Spleen (tissue), 11 donors: ENCODE data around the gene PXYLP1. TPM values are rescaled to one million over a fixed set of nuclear protein-coding genes. Genes with fewer than 3 reads are reported as not detected.

ENCODE experiments used
- DNase-seq: peaks from one replicate; pipeline ENCODE4 v3.0.0-alpha.2; 2020
- H3K27ac ChIP-seq, 8 donors: fragments of 200-600 bp; sonication (generic) in 7 of 8; 1 replicate in 4 of 8; 2 replicates in 4 of 8; pipeline versions ENCODE4 v1.5.0 to v1.8.0; 2016 to 2021; ENCODE audit warnings: inconsistent platforms in 4 of 8, mild to moderate bottlenecking in 4 of 8, moderate library complexity in 1 of 8
- H3K27me3 ChIP-seq, 7 donors: fragments of 200-600 bp; sonication (generic) in 6 of 7; replicated peaks in 1 of 7; 1 replicate in 4 of 7; 2 replicates in 3 of 7; pipeline versions ENCODE4 v1.5.0 to v1.8.0; 2016 to 2021; ENCODE audit warnings: inconsistent platforms in 3 of 7, mild to moderate bottlenecking in 1 of 7
- H3K36me3 ChIP-seq, 6 donors: fragments of 200-600 bp; sonication (generic) in 5 of 6; 1 replicate in 4 of 6; 2 replicates in 2 of 6; pipeline versions ENCODE4 v1.5.0 to v1.8.0; 2016 to 2021; ENCODE audit warnings: inconsistent platforms in 2 of 6
- H3K4me1 ChIP-seq, 6 donors: fragments of 200-600 bp; sonication (generic) in 5 of 6; 1 replicate in 3 of 6; 2 replicates in 3 of 6; pipeline versions ENCODE4 v1.5.0 to v1.8.0; 2016 to 2021; ENCODE audit warnings: inconsistent platforms in 3 of 6
- H3K4me3 ChIP-seq, 8 donors: fragments of 200-600 bp; sonication (generic) in 7 of 8; 1 replicate in 4 of 8; 2 replicates in 4 of 8; pipeline versions ENCODE4 v1.5.0 to v1.8.0; 2016 to 2021; ENCODE audit warnings: inconsistent platforms in 4 of 8, mild to moderate bottlenecking in 4 of 8, moderate library complexity in 2 of 8
- H3K9me3 ChIP-seq, 8 donors: fragments of 200-600 bp; sonication (generic) in 7 of 8; 1 replicate in 4 of 8; 2 replicates in 4 of 8; pipeline versions ENCODE4 v1.5.0 to v1.8.0; 2016 to 2021; ENCODE audit warnings: inconsistent platforms in 4 of 8
- CTCF ChIP-seq, 11 experiments: fragments of 200-600 bp in 7 of 11; fragments of 450-650 bp in 4 of 11; sonication (generic) in 4 of 11; IDR thresholded peaks in 8 of 11; conservative IDR thresholded peaks in 3 of 11; 1 replicate in 7 of 11; 2 replicates in 4 of 11; pipeline versions ENCODE4 v1.4.0 to v1.8.0; 2016 to 2021; ENCODE audit warnings: antibody characterized with exemption in 11 of 11, inconsistent platforms in 4 of 11, mild to moderate bottlenecking in 1 of 11
- POLR2A ChIP-seq, 3 donors: fragments of 450-650 bp; IDR thresholded peaks; one replicate each; pipeline ENCODE4 v1.5.1; 2017; ENCODE audit warnings: antibody characterized with exemption in 3 of 3, mild to moderate bottlenecking in 1 of 3
- POLR2AphosphoS5 ChIP-seq, 3 donors: sonication (generic); formaldehyde crosslinking; IDR thresholded peaks; one replicate each; pipeline ENCODE4 v1.5.1; 2017; ENCODE audit warnings: antibody characterized with exemption in 3 of 3
- WGBS, 5 donors: extraction: QIAGEN DNeasy Blood & Tissue Kit in 3 of 5; methylation state at CpG; one replicate each; pipeline versions ENCODE4 v1.1.5 to v1.1.7; 2013 to 2018; 5-methylcytosine and 5-hydroxymethylcytosine counted together
- intact Hi-C: fragments of 100-400 bp; cut with DNase I; formaldehyde crosslinking; loops from one replicate; pipeline ENCODE4 v1.15.0; 2023; ENCODE audit warnings: low total_unique reads
- polyA plus RNA-seq, 3 donors: library from polyadenylated mRNA; stranded (reverse); fragments of 200-250 nt; gene quantifications; one replicate each; pipeline ENCODE4 v1.2.1, GENCODE V29; 2013
- total RNA-seq, 7 donors: library from RNA; depleted of rRNA in 3 of 7; stranded (reverse); fragments of >200 nt in 3 of 7; fragmentation: NEBNext Ultra II Directional in 4 of 7; extraction: Animal tissue kit (Norgen Biotek cat#: 25700) in 4 of 7; gene quantifications; one replicate each; pipeline versions ENCODE4 v1.1.0 to v1.2.1, GENCODE V29; 2016 to 2021
- donor health status: healthy with polysubstance abuse.
- donor health status: DM: no; HTN: no; CAD: no; lungs with moderate emphysema.
- donor health status: DM: no; HTN: no; CAD: no.
- donor health status: Bipolar disorder and iron deficiency.
- donor health status: healthy.
- donor health status: DM: no; HTN: no; CAD: no.
- donor health status: DM: yes; HTN: yes; CAD: no.

PXYLP1 gene
- total and polyA plus RNA-seq, 10 donors: 2.9 to 15.6 (median 7.4) TPM

GRCh38 chr3:141330718-141331376, 99.2 kb downstream of the PXYLP1 start:
- no peak for DNase-seq

GRCh38 chr3:141331377-141332318, 100.0 kb downstream of the PXYLP1 start:
- Histone ChIP-seq H3K36me3 (no peaks in the 10 kb centered on the region), H3K4me1 (peaks cover 0 to 2% (median 0%) of the 10 kb centered on the region in 6 donors), H3K9me3 (no peaks in the 10 kb centered on the region), H3K27me3 (no peaks in the 10 kb centered on the region), H3K4me3 (no peak overlapping the region), H3K27ac (no peak overlapping the region)
- DNase-seq: no peak
- intact Hi-C loops: no loop called here
- 67 to 76% (median 75%) methylated on average over 9 of the region's 9 CpGs for WGBS, 5 donors
- TF ChIP-seq CTCF (IDR thresholded peaks at IDR 0.05 in 8 of 11, conservative IDR thresholded peaks at IDR 0.05 in 3 of 11) (no peak), POLR2AphosphoS5 (IDR thresholded peaks at IDR 0.05) (no peak)

More at GRCh38 chr3:141330718-141331376, 99.2 kb downstream of the PXYLP1 start:
- Histone ChIP-seq H3K4me3 (no peak overlapping the region), H3K4me1 (no peaks in the 10 kb centered on the region), H3K9me3 (no peaks in the 10 kb centered on the region), H3K36me3 (no peaks in the 10 kb centered on the region), H3K27ac (no peak overlapping the region), H3K27me3 (no peaks in the 10 kb centered on the region)
- intact Hi-C loops: no loop called here
- TF ChIP-seq POLR2AphosphoS5 (IDR thresholded peaks at IDR 0.05) (no peak), CTCF (IDR thresholded peaks at IDR 0.05 in 8 of 11, conservative IDR thresholded peaks at IDR 0.05 in 3 of 11) (no peak)
- WGBS, 5 donors: 58 to 86% (median 76%) methylated on average over 3 of the region's 3 CpGs

- 87 to 94% (median 92%) methylated on average over 5 of the region's 5 CpGs for WGBS, 5 donors
- H3K27ac ChIP-seq: no peak overlapping the region
- no peak overlapping the region for H3K4me3 ChIP-seq
- peaks cover 0 to 10% (median 2%) of the 10 kb centered on the region in 6 donors for H3K4me1 ChIP-seq
- H3K27me3 ChIP-seq: no peaks in the 10 kb centered on the region
- DNase-seq: no peak
- intact Hi-C loops: no loop called here
- TF ChIP-seq POLR2AphosphoS5 (IDR thresholded peaks at IDR 0.05): no peak
- TF ChIP-seq POLR2A (IDR thresholded peaks at IDR 0.05): no peak
- TF ChIP-seq CTCF (IDR thresholded peaks at IDR 0.05 in 8 of 11, conservative IDR thresholded peaks at IDR 0.05 in 3 of 11): no peak
- H3K9me3 ChIP-seq: no peaks in the 10 kb centered on the region
- H3K36me3 ChIP-seq: no peaks in the 10 kb centered on the region
These were observed 100.8 kb downstream of the PXYLP1 start for GRCh38 chr3:141332416-141332815.
